ENCODE data around the gene ATP13A5. TPM values are rescaled to one million over a fixed set of nuclear protein-coding genes. Genes with fewer than 3 reads are reported as not detected.

ATP13A5 gene
- total RNA-seq, 4 donors from 2014 or later: not detected

DNA sequence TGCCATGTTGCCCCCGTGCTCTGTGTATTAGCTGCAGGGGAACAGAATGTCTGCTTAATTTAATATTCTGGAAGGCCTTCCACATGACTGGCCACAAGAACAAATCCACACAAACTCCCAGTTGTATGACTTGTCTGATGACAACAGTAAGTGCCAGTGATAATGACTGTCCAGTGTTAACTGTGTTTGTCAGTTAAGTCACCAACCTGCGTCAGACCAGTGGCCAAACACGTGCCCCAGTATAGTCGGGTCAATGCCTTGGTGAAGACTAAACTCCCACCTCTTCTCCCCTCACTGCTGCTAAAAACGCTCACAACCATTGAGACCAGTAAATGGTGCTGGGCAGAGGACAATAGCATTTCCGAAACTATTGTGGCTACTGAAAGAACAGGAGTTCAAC is 9.8 kb upstream of the ATP13A5 start:
- Histone ChIP-seq H3K27ac (no peak overlapping the region), H3K27me3 (no peaks in the 10 kb centered on the region), H3K4me1 (no peaks in the 10 kb centered on the region), H3K4me3 (no peak overlapping the region), H3K9me3 (no peaks in the 10 kb centered on the region), H3K36me3 (no peaks in the 10 kb centered on the region)
- DNase-seq: no peak
- TF ChIP-seq POLR2A (IDR thresholded peaks at IDR 0.05): no peak
- TF ChIP-seq, protein P1, sequence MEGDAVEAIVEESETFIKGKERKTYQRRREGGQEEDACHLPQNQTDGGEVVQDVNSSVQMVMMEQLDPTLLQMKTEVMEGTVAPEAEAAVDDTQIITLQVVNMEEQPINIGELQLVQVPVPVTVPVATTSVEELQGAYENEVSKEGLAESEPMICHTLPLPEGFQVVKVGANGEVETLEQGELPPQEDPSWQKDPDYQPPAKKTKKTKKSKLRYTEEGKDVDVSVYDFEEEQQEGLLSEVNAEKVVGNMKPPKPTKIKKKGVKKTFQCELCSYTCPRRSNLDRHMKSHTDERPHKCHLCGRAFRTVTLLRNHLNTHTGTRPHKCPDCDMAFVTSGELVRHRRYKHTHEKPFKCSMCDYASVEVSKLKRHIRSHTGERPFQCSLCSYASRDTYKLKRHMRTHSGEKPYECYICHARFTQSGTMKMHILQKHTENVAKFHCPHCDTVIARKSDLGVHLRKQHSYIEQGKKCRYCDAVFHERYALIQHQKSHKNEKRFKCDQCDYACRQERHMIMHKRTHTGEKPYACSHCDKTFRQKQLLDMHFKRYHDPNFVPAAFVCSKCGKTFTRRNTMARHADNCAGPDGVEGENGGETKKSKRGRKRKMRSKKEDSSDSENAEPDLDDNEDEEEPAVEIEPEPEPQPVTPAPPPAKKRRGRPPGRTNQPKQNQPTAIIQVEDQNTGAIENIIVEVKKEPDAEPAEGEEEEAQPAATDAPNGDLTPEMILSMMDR (IDR thresholded peaks at IDR 0.05): no peak

DNA sequence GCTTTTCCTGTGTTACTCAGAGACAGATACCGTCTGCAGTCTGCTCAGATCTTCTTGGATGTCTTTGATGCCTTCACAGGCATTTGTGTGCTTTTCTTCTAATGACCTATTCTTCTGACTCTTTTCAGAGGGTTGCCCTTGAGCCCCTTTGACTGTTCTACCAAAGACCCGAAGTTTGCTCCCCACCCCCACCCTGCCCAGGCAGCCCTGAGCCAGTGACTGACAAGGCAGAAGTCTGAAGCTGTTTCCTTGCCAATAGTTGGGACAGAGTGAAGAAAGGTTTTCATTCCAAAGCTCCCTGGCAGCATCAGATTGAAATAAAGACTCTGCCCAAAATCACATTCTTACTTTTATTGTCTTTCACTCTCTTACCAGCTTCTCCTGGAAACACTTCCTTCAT is 9.0 kb upstream of the ATP13A5 start:
- H3K4me1 ChIP-seq: no peaks in the 10 kb centered on the region
- H3K27ac ChIP-seq: no peak overlapping the region
- H3K9me3 ChIP-seq: no peaks in the 10 kb centered on the region
- no peak for DNase-seq
- TF ChIP-seq POLR2A (IDR thresholded peaks at IDR 0.05): no peak
- TF ChIP-seq, protein P1 (IDR thresholded peaks at IDR 0.05): no peak
- H3K27me3 ChIP-seq: no peaks in the 10 kb centered on the region
- H3K4me3 ChIP-seq: no peak overlapping the region
- no peaks in the 10 kb centered on the region for H3K36me3 ChIP-seq

DNA sequence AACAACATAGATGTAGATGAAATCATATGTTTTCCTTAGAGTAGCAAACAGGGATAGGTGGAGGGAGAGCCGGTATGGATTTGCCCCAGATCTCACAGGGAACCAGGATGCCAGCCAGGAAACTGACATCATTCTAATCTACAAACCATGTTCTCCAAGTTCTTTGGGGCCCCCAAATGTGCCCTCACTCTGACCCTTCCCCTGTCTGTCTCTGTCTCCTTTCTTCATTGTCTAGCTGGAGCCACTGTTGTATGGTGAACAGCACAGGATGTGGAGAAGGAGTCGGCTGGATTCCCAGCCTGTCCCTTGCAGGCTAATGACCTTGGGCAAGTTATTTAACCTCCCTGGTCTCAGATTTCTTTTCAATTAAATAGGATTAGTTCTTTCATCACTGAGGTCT is 962 bp downstream of the ATP13A5 start:
- TF ChIP-seq POLR2A (IDR thresholded peaks at IDR 0.05): no peak
- TF ChIP-seq, protein P1 (IDR thresholded peaks at IDR 0.05): no peak
- H3K4me3 ChIP-seq: no peak overlapping the region
- H3K36me3 ChIP-seq: no peaks in the 10 kb centered on the region
- no peaks in the 10 kb centered on the region for H3K27me3 ChIP-seq
- no peaks in the 10 kb centered on the region for H3K4me1 ChIP-seq
- no peak overlapping the region for H3K27ac ChIP-seq
- no peaks in the 10 kb centered on the region for H3K9me3 ChIP-seq
- no peak for DNase-seq

DNA sequence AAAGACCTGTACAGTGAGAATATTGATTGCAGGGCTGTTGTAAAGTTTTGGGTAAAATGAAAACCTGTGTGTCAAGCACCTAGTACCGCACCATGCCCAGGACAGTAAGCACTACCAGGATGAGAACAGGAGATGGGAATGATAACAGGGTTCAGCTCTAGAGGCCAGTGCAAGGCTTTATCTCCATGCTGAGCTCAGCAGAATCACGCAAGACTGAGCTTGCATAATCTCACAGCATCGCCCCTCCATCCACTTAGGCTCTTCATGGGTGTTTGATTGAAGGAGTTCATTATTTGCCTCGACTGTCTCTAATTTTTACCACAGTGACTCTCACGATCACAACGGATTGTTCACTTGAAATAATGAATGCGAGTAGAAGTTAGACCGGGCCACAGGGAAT is 2.9 kb downstream of the ATP13A5 start:
- TF ChIP-seq, protein P1 (IDR thresholded peaks at IDR 0.05): no peak
- TF ChIP-seq POLR2A (IDR thresholded peaks at IDR 0.05): no peak
- no peak for DNase-seq
- H3K4me1 ChIP-seq: no peaks in the 10 kb centered on the region
- H3K9me3 ChIP-seq: no peaks in the 10 kb centered on the region
- no peak overlapping the region for H3K4me3 ChIP-seq
- H3K27me3 ChIP-seq: no peaks in the 10 kb centered on the region
- no peak overlapping the region for H3K27ac ChIP-seq
- H3K36me3 ChIP-seq: no peaks in the 10 kb centered on the region

DNA sequence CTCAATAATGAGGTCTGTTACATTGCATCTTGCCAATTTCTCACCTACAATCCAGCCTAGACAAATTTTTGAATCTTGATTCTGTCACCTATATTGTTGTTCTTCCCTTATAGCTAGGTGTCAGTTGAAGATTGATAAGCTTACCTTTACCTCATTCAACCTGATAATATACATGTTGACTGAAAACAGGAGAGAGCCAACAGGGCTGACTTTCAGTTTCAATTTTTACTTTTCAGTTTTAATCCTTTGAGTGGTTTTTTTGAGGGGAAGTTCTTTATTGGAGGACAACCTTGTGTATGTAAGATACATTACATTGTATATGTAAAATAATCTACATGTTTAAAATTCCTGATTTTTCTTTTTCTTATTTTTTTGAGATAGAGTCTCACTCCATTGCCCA is 5.8 kb downstream of the ATP13A5 start:
- DNase-seq: no peak
- Histone ChIP-seq H3K27me3 (no peaks in the 10 kb centered on the region), H3K27ac (no peak overlapping the region), H3K9me3 (no peaks in the 10 kb centered on the region), H3K4me3 (no peak overlapping the region), H3K4me1 (no peaks in the 10 kb centered on the region), H3K36me3 (no peaks in the 10 kb centered on the region)
- TF ChIP-seq POLR2A (IDR thresholded peaks at IDR 0.05): no peak
- TF ChIP-seq, protein P1 (IDR thresholded peaks at IDR 0.05): no peak

DNA sequence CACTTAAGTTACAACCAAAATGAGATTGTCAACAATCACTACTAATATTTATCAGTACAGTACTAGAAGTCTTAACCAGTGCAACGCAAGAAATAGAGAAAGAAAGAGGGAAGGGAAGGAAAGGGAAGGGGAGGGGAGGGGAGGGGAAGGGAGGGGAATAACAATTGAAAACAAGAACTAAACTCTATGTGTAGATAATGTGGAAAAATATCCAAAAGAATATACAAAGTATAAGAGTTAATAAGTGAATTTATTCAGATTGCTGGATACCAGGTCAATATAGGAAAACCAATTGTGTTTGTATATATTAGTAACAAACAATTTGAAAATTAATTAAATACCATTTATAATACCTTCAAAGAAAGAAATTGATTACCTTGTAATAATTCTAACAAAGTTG is 10.7 kb downstream of the ATP13A5 start:
- no peak for TF ChIP-seq POLR2A (IDR thresholded peaks at IDR 0.05)
- TF ChIP-seq, protein P1 (IDR thresholded peaks at IDR 0.05): no peak
- no peak overlapping the region for H3K4me3 ChIP-seq

More for the DNA sequence above, 10.7 kb downstream of the ATP13A5 start:
- DNase-seq: no peak
- Histone ChIP-seq H3K9me3 (no peaks in the 10 kb centered on the region), H3K36me3 (no peaks in the 10 kb centered on the region), H3K4me1 (no peaks in the 10 kb centered on the region), H3K27me3 (no peaks in the 10 kb centered on the region), H3K27ac (no peak overlapping the region)

All from Peyer's patch (tissue), 4 donors.